ENCODE results near the gene CARM1. TPM values are rescaled to one million over a fixed set of nuclear protein-coding genes. Genes with fewer than 3 reads are reported as not detected.

The CARM1 gene
- total RNA-seq, 2 experiments from 2014 or later: 33.2 to 33.4 TPM

GRCh38 chr19:10894911-10895213 is 23.5 kb downstream of the CARM1 start:
- Mint-ChIP-seq H3K27ac (no peak overlapping the region), H3K36me3 (ENCODE audit: low read depth) (no peaks in the 10 kb centered on the region), H3K4me3 (no peak overlapping the region), H3K9me3 (ENCODE audit: insufficient read depth) (no peaks in the 10 kb centered on the region), H3K27me3 (ENCODE audit: low read depth) (no peaks in the 10 kb centered on the region), H3K4me1 (ENCODE audit: low read depth) (peaks cover 11% of the 10 kb centered on the region)
- POLR2A ChIA-PET: no interaction called here
- no peak for DNase-seq
- no peak for ATAC-seq
- CTCF ChIA-PET: no interaction called here

DNA sequence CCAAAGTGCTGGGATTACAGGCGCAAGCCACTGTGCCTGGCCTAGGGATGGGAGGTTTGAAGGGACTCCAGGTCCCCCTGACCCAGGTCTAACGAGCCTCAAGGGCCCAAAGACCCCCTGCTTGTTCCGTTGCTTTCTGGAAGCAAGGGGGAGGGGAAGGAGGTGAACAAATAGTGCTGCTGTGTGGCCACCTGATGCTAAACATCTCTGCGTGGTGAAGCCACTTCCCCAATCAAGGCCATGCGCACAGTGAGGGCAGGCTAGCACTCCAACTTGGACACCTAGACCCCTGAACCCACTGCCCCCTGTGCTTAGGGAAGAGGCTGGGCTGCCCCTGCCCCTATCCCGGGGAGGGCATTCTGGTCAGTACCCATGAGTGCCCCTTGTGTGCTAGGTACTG is 24.0 kb downstream of the CARM1 start:
- H3K27ac Mint-ChIP-seq: no peak overlapping the region
- DNase-seq: no peak
- H3K4me3 Mint-ChIP-seq: no peak overlapping the region
- no peak for ATAC-seq
- no peaks in the 10 kb centered on the region for H3K27me3 Mint-ChIP-seq (ENCODE audit: low read depth)
- no peaks in the 10 kb centered on the region for H3K36me3 Mint-ChIP-seq (ENCODE audit: low read depth)
- ChIA-PET CTCF (no interaction called here), POLR2A (no interaction called here)
- H3K4me1 Mint-ChIP-seq (ENCODE audit: low read depth): peaks cover 11% of the 10 kb centered on the region
- no peaks in the 10 kb centered on the region for H3K9me3 Mint-ChIP-seq (ENCODE audit: insufficient read depth)

- H3K4me3 Mint-ChIP-seq: no peak overlapping the region
- no peak for DNase-seq
- no peaks in the 10 kb centered on the region for H3K36me3 Mint-ChIP-seq (ENCODE audit: low read depth)
- no peaks in the 10 kb centered on the region for H3K9me3 Mint-ChIP-seq (ENCODE audit: insufficient read depth)
- CTCF ChIA-PET: no interaction called here
- ATAC-seq: no peak
- H3K27ac Mint-ChIP-seq: no peak overlapping the region
- no peaks in the 10 kb centered on the region for H3K27me3 Mint-ChIP-seq (ENCODE audit: low read depth)
- POLR2A ChIA-PET: interaction anchor here (0.9 kb wide), 1 partner anchor 8 kb away, joined by 3 read pairs; no protein-coding TSS in a partner anchor
- peaks cover 11% of the 10 kb centered on the region for H3K4me1 Mint-ChIP-seq (ENCODE audit: low read depth)
Observed at GRCh38 chr19:10895920-10896319, 24.6 kb downstream of the CARM1 start.

DNA sequence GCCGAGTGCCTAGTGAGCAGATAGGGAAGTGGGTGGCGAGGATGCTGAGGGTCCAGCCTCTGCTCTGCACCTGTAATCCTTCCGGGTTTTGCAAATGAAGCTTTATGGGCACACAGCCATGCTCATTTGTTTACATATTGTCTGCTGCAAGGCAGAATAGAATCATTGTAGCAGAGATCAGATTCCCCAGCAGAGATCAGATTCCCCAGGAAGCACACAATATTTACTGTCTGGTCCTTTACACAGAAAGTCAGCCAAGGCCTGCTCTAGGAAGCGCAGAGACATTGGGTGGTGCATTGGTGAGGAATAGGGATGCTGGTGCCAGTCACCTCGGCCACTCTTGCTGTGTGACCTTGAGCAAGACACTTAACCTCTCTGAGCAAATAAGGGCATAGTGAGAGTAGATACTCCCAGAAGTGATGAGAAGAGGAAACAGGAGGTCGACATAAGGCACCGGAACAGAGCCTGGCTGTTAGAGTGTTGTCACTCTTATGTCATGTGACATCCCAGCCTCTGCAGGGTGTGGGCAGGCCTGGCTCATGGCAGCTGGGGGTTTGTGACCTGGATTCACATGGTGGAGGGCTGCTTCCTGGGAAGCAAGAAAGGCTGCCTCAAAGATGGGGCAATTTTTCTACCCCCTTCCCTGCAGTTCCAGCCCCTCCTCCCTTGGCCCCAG is 25.6 kb downstream of the CARM1 start:
- peak; percentile 77 for ATAC-seq
- ChIA-PET CTCF (no interaction called here), POLR2A (interaction anchor here (0.9 kb wide), 1 partner anchor 9 kb away, joined by 3 read pairs; no protein-coding TSS in a partner anchor)
- peak overlapping the region; percentile 79 for H3K27ac Mint-ChIP-seq
- peak; percentile 30 for DNase-seq
- H3K4me1 Mint-ChIP-seq (ENCODE audit: low read depth): peaks cover 11% of the 10 kb centered on the region
- H3K4me3 Mint-ChIP-seq: no peak overlapping the region
- H3K9me3 Mint-ChIP-seq (ENCODE audit: insufficient read depth): no peaks in the 10 kb centered on the region
- H3K36me3 Mint-ChIP-seq (ENCODE audit: low read depth): no peaks in the 10 kb centered on the region
- H3K27me3 Mint-ChIP-seq (ENCODE audit: low read depth): no peaks in the 10 kb centered on the region

DNA sequence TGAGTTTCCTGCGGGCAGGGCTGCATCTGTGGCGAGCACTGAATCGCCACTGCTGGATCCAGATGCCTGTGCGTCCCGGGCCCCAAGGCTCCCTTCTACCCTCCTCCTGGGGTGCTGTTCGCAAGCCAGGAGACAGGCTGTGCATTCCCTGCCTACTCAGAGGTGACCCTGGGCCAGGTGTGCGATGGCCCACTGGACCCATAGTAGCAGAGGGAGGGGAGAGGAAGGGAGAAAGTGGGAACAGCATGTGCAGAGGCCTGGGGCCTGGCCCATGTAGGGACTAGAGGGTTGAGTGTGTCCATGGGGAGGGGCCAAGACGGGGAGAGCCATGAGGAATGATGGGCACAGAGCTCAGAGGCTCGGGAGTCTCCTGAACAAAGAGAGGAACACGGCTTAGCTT is 27.3 kb downstream of the CARM1 start:
- Mint-ChIP-seq H3K9me3 (ENCODE audit: insufficient read depth) (no peaks in the 10 kb centered on the region), H3K27ac (no peak overlapping the region), H3K27me3 (ENCODE audit: low read depth) (no peaks in the 10 kb centered on the region), H3K4me3 (no peak overlapping the region), H3K4me1 (ENCODE audit: low read depth) (peaks cover 11% of the 10 kb centered on the region), H3K36me3 (ENCODE audit: low read depth) (peaks cover 5% of the 10 kb centered on the region)
- ATAC-seq (no peak), DNase-seq (no peak)
- ChIA-PET POLR2A (no interaction called here), CTCF (interaction anchor here (1.5 kb wide), 1 partner anchor 26 kb away, joined by 3 read pairs; no protein-coding TSS in a partner anchor)

DNA sequence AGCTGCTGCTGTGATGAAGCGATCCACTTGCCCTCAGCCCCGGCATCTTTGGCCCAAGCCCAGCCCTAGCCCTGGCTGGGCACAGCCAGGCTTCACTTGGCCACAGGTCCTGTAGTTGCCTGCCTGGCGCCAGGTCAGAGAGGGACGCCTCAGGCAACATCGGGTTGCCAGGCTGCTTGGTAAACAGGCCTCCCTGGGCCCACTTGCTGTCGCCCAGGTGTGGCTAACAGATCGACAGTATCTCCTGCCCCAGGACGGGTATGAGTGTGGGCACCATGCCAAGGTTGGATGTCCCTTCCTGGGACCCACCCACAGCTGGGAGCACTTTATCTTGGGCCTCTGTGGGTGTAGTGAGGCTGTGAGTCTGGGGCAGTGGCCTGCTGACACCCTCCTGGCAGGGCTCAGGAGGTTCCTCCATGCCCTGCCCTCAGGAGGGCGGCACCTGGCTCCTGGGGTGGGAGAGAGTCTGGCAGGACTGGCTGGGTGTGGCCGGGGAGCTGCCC is 27.8 kb downstream of the CARM1 start:
- ChIA-PET POLR2A (interaction anchor here (0.7 kb wide), 1 partner anchor 152 kb away, joined by 3 read pairs; no protein-coding TSS in a partner anchor), CTCF (interaction anchor here (1.5 kb wide), 1 partner anchor 27 kb away, joined by 3 read pairs; no protein-coding TSS in a partner anchor)
- peaks cover 11% of the 10 kb centered on the region for H3K4me1 Mint-ChIP-seq (ENCODE audit: low read depth)
- H3K27me3 Mint-ChIP-seq (ENCODE audit: low read depth): no peaks in the 10 kb centered on the region
- no peaks in the 10 kb centered on the region for H3K9me3 Mint-ChIP-seq (ENCODE audit: insufficient read depth)
- no peak overlapping the region for H3K27ac Mint-ChIP-seq
- peaks cover 5% of the 10 kb centered on the region for H3K36me3 Mint-ChIP-seq (ENCODE audit: low read depth)
- H3K4me3 Mint-ChIP-seq: no peak overlapping the region
- ATAC-seq: no peak
- no peak for DNase-seq

DNA sequence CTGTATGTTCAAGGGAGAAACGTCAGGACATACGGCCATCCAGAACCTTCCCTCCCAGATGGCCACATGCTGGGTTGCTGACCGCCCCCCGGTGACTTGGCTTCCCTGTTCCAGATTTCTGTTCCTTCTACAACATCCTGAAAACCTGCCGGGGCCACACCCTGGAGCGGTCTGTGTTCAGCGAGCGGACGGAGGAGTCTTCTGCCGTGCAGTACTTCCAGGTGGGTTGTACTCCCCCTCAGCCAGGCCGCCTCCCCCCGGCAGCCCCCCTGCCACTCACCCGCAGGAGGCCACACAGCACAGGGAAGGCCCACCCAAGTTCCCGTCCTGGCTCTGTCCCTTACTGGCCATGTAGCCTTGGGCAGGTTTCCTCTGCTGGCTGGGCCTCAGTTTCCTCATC is 36.6 kb downstream of the CARM1 start:
- POLR2A ChIA-PET: no interaction called here
- H3K9me3 Mint-ChIP-seq (ENCODE audit: insufficient read depth): no peaks in the 10 kb centered on the region
- no peak overlapping the region for H3K27ac Mint-ChIP-seq
- H3K36me3 Mint-ChIP-seq (ENCODE audit: low read depth): peaks cover 11% of the 10 kb centered on the region
- CTCF ChIA-PET: no interaction called here
- ATAC-seq: no peak
- H3K4me3 Mint-ChIP-seq: no peak overlapping the region
- no peak for DNase-seq
- H3K4me1 Mint-ChIP-seq (ENCODE audit: low read depth): no peaks in the 10 kb centered on the region
- no peaks in the 10 kb centered on the region for H3K27me3 Mint-ChIP-seq (ENCODE audit: low read depth)

GRCh38 chr19:10908380-10908960 is 37.1 kb downstream of the CARM1 start:
- Mint-ChIP-seq H3K27ac (no peak overlapping the region), H3K4me3 (no peak overlapping the region), H3K36me3 (ENCODE audit: low read depth) (peaks cover 7% of the 10 kb centered on the region), H3K9me3 (ENCODE audit: insufficient read depth) (no peaks in the 10 kb centered on the region), H3K4me1 (ENCODE audit: low read depth) (no peaks in the 10 kb centered on the region), H3K27me3 (ENCODE audit: low read depth) (no peaks in the 10 kb centered on the region)
- ChIA-PET CTCF (interaction anchor here (2.0 kb wide), 1 partner anchor 37 kb away, joined by 5 read pairs; no protein-coding TSS in a partner anchor), POLR2A (no interaction called here)
- DNase-seq: no peak
- ATAC-seq: no peak

GRCh38 chr19:10911579-10912363 is 40.4 kb downstream of the CARM1 start:
- no peak for DNase-seq

DNA sequence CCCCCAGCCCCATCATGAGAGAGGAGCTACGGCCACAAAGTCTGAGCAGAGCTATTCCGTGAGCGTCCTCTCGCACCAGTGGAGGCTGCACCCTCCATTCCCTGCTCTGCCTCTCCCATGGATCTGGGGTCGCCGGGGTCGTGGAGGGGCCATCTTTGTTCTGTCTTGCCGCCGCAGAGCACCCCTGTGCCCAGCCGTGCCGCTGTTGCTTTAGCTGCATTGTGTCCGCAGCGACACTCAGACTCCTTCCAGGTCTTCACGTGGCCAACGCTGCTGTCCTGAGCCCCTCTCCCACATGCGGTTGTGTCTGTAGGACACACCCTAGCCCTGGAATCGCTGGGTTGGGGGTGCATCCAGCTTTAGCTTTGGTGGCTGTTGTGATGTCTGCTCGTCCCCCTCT is 41.3 kb downstream of the CARM1 start:
- POLR2A ChIA-PET: interaction anchor here (0.7 kb wide), 1 partner anchor 12 kb away, joined by 3 read pairs; no protein-coding TSS in a partner anchor
- CTCF ChIA-PET: interaction anchor here (2.0 kb wide), 1 partner anchor 29 kb away, joined by 6 read pairs; no protein-coding TSS in a partner anchor
- Mint-ChIP-seq H3K27me3 (ENCODE audit: low read depth) (no peaks in the 10 kb centered on the region), H3K27ac (no peak overlapping the region), H3K36me3 (ENCODE audit: low read depth) (peaks cover 7% of the 10 kb centered on the region), H3K9me3 (ENCODE audit: insufficient read depth) (no peaks in the 10 kb centered on the region), H3K4me1 (ENCODE audit: low read depth) (no peaks in the 10 kb centered on the region), H3K4me3 (no peak overlapping the region)
- DNase-seq: no peak
- ATAC-seq: no peak

More at GRCh38 chr19:10911579-10912363, 40.4 kb downstream of the CARM1 start:
- Mint-ChIP-seq H3K36me3 (ENCODE audit: low read depth) (peaks cover 7% of the 10 kb centered on the region), H3K9me3 (ENCODE audit: insufficient read depth) (no peaks in the 10 kb centered on the region), H3K27ac (no peak overlapping the region), H3K4me3 (no peak overlapping the region), H3K4me1 (ENCODE audit: low read depth) (no peaks in the 10 kb centered on the region), H3K27me3 (ENCODE audit: low read depth) (no peaks in the 10 kb centered on the region)
- no peak for ATAC-seq
- CTCF ChIA-PET: interaction anchor here (2.0 kb wide), 1 partner anchor 30 kb away, joined by 6 read pairs; no protein-coding TSS in a partner anchor
- POLR2A ChIA-PET: no interaction called here

- H3K36me3 Mint-ChIP-seq (ENCODE audit: low read depth): peaks cover 6% of the 10 kb centered on the region
- H3K27ac Mint-ChIP-seq: no peak overlapping the region
- DNase-seq (no peak), ATAC-seq (no peak)
- no peaks in the 10 kb centered on the region for H3K27me3 Mint-ChIP-seq (ENCODE audit: low read depth)
- CTCF ChIA-PET: no interaction called here
- POLR2A ChIA-PET: no interaction called here
- H3K4me3 Mint-ChIP-seq: no peak overlapping the region
- H3K9me3 Mint-ChIP-seq (ENCODE audit: insufficient read depth): no peaks in the 10 kb centered on the region
- H3K4me1 Mint-ChIP-seq (ENCODE audit: low read depth): no peaks in the 10 kb centered on the region
Observed at GRCh38 chr19:10913716-10914340, 42.5 kb downstream of the CARM1 start.

Measured in activated CD8-positive, alpha-beta T cell treated with anti-CD3 and anti-CD28 coated beads, Interleukin-2, amount 10 ng/mL, durations not matched to agents 7 days and 5 days (primary cell).